Esophagus (tissue), 2 donors: ENCODE measurements around the gene SLC7A10. TPM values are rescaled to one million over a fixed set of nuclear protein-coding genes. Genes with fewer than 3 reads are reported as not detected.
A peak's percentile ranks its signal among the peaks of the same experiment; 100 is the strongest.
"Not testable (repeated sequence)": the region's sequence is repeated elsewhere in the genome, so short reads cannot be mapped to it uniquely, and the experiment has no call there.

Experiments
- H3K27ac ChIP-seq, 2 donors: one replicate each; pipeline ENCODE4 v1.5.1; 2013; ENCODE audit warnings: low read depth in 2 of 2, mild to moderate bottlenecking in 2 of 2, inconsistent platforms in 1 of 2, low read length in 1 of 2, moderate library complexity in 1 of 2
- H3K27me3 ChIP-seq, 2 donors: one replicate each; pipeline ENCODE4 v1.6.1; 2013; ENCODE audit warnings: low read length in 2 of 2, control low read depth in 1 of 2, mild to moderate bottlenecking in 1 of 2; ENCODE audit not compliant: insufficient read depth in 2 of 2, control insufficient read depth in 1 of 2
- H3K36me3 ChIP-seq, 2 donors: one replicate each; pipeline ENCODE4 v1.6.1; 2013; ENCODE audit warnings: low read length in 1 of 2; ENCODE audit not compliant: control insufficient read depth in 2 of 2, insufficient read depth in 2 of 2
- H3K4me1 ChIP-seq, 2 donors: one replicate each; pipeline ENCODE4 v1.6.1; 2013; ENCODE audit warnings: low read length in 1 of 2; ENCODE audit not compliant: control insufficient read depth in 2 of 2, insufficient read depth in 2 of 2
- H3K4me3 ChIP-seq, 2 donors: one replicate each; pipeline ENCODE4 v1.5.1; 2013; ENCODE audit warnings: low read length in 2 of 2, mild to moderate bottlenecking in 2 of 2, low read depth in 1 of 2, moderate library complexity in 1 of 2
- H3K9me3 ChIP-seq, 2 donors: one replicate each; pipeline ENCODE4 v1.6.1; 2013; ENCODE audit warnings: mild to moderate bottlenecking in 2 of 2, low read depth in 1 of 2, low read length in 1 of 2, moderate library complexity in 1 of 2; ENCODE audit not compliant: control insufficient read depth in 2 of 2, insufficient read depth in 1 of 2
- WGBS, 2 donors: extraction: QIAGEN DNeasy Blood & Tissue Kit; methylation state at CpG; one replicate each; pipeline ENCODE4 v1.1.7; 2013; 5-methylcytosine and 5-hydroxymethylcytosine counted together
- polyA plus RNA-seq, 2 donors: library from polyadenylated mRNA; stranded (reverse); fragments of 200-250 nt; gene quantifications; one replicate each; pipeline ENCODE4 v1.2.3, GENCODE V29; 2013
- donor health status: healthy with polysubstance abuse.
- donor health status: Bipolar disorder and iron deficiency.

SLC7A10 gene
- polyA plus RNA-seq, 2 donors = 0.04 TPM; not detected in 1

DNA sequence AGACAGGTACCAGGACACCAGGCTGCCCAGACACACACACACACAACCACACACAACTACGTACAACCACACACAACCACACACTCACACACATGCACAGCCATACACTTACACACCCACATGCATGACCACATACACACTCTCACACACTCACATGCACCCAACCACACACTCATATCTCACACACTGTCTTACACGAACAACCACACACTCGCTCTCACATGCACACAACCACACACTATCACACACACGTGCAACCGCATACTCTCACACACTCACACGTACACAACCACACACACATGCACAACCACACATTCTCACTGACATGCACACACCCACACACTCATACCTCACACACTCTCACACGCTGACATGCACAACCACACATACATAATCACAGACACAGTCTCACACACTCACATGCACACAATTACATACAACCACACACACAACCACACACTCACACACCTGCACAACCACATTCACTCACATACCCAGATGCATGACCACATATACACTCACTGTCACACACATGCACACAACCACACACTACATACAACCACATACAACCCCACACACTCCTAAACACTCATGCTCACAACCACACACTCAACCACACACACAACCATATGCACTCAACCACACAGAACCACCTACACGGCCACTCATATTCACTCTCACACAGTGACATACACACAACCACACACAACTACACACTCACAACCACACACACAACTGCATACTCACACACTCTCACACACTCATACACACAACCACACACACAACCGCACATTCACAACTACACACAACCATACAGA lies 7.6 kb upstream of the SLC7A10 start:
- 89 to 97% methylated on average over 9 of the region's 9 CpGs for WGBS, 2 donors
- H3K27me3 ChIP-seq = no peaks in the 10 kb centered on the region
- no peaks in the 10 kb centered on the region for H3K36me3 ChIP-seq
- H3K27ac ChIP-seq = no peak overlapping the region
- H3K4me3 ChIP-seq = no peak overlapping the region
- H3K4me1 ChIP-seq = no peaks in the 10 kb centered on the region
- peaks cover 0 to 2% of the 10 kb centered on the region in 2 donors for H3K9me3 ChIP-seq

DNA sequence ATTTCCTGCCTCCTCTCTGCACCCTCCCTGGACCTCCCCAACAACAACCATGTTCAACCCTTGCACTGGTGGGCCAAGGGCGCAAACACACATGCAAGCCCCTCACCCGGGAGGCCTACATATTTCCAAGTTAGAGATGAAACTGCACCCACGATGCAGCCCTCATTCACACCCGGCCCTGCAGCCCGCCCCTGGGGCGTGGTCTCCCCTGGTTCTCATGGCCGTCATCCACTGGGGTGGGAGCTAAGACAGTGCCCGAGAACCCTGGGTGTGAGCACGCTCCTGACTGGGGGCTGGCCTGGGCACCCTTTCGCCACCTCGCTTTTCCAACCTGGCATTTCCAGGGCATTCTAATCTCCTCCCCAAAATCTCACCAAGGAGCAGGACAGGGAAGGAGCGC lies 7.0 kb upstream of the SLC7A10 start:
- peaks cover 0 to 2% of the 10 kb centered on the region in 2 donors for H3K9me3 ChIP-seq
- no peak overlapping the region for H3K27ac ChIP-seq
- no peaks in the 10 kb centered on the region for H3K27me3 ChIP-seq
- WGBS, 2 donors = 59 to 69% methylated on average over 12 of the region's 12 CpGs
- no peaks in the 10 kb centered on the region for H3K36me3 ChIP-seq
- no peak overlapping the region for H3K4me3 ChIP-seq
- H3K4me1 ChIP-seq = no peaks in the 10 kb centered on the region

DNA sequence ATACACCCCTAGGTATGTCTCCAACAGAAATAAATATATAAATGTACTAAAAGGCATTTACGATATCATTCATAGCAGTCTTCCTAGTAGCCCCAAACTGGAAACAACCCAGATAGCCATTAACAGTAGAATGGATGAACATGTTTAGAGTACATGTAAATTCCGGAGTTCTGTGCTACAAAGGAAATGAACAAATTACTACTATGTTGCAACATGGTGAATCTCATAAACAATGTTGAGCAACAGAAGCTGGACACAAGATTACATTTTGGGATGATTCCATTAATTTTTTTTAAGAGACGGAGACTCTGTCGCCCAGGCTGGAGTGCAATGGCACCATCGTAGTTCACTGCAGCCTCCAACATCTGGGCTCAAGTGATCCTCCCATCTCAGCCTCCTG lies 5.9 kb upstream of the SLC7A10 start:
- Histone ChIP-seq H3K4me3 (no peak overlapping the region), H3K4me1 (no peaks in the 10 kb centered on the region), H3K27me3 (peaks cover 0 to 5% of the 10 kb centered on the region in 2 donors), H3K36me3 (no peaks in the 10 kb centered on the region), H3K27ac (no peak overlapping the region), H3K9me3 (peaks cover 6 to 8% of the 10 kb centered on the region in 2 donors)
- 70 to 76% methylated on average over 5 of the region's 5 CpGs for WGBS, 2 donors

DNA sequence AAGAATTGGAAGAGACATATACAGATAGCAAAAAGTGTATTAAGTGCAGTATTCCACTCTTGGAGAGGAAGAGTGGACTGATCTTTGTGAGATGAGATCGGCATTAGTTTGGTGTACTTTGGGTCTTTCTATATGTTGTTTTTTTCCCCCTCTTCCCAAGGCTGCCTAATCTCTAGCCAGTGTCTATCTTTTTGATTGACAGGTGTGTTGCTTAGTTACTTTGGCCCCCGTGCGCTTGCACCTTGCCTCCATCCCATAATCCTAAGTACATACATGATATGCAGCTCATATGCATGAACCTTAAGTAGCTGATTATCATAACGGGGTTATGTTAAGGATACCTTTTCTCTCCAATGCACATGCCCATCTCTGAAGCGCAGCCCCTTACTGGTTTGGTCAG lies 4.3 kb upstream of the SLC7A10 start:
- 74 to 83% methylated on average over 5 of the region's 5 CpGs for WGBS, 2 donors
- peaks cover 0 to 13% of the 10 kb centered on the region in 2 donors for H3K27me3 ChIP-seq
- H3K36me3 ChIP-seq = no peaks in the 10 kb centered on the region
- peaks cover 6 to 8% of the 10 kb centered on the region in 2 donors for H3K9me3 ChIP-seq
- no peak overlapping the region for H3K4me3 ChIP-seq
- H3K27ac ChIP-seq = no peak overlapping the region
- no peaks in the 10 kb centered on the region for H3K4me1 ChIP-seq

DNA sequence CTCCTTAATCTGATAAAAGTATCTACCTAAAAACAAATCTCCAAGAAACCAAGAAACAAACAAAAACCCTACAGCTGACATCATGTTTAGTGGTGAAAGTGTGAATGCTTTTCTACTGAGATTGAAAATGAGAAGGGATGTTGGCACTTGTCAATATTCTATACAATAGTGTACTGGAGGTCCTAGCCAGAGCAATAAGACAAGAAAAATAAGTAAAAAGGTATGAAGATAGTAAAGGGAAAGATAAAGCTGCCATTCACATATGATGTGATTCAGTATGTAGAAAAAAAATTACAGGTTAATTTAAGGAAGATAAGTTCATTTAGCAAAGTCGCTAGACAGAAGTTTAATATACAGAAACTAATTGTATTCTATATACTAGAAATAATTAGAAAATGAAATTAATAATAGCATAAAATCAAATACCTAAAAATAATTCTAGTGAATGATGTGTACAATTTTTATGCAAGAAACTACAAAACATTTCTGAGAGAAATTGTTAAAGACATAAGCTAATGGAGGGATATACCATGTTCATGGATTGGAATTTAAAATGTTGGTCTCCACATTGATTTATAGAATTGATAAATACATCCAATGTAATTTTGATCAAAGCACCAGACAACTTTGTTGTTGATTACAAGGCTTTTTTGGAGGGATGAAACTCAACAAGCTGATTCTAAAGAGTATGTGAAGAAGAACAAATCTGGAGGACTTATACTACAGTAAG lies 2.4 kb upstream of the SLC7A10 start:
- Histone ChIP-seq H3K9me3 (peaks cover 6 to 8% of the 10 kb centered on the region in 2 donors), H3K27ac (no peak overlapping the region), H3K4me3 (no peak overlapping the region), H3K36me3 (no peaks in the 10 kb centered on the region), H3K27me3 (peaks cover 0 to 13% of the 10 kb centered on the region in 2 donors), H3K4me1 (no peaks in the 10 kb centered on the region)
- 88 to 98% methylated on average over 1 of the region's 1 CpG for WGBS, 2 donors

DNA sequence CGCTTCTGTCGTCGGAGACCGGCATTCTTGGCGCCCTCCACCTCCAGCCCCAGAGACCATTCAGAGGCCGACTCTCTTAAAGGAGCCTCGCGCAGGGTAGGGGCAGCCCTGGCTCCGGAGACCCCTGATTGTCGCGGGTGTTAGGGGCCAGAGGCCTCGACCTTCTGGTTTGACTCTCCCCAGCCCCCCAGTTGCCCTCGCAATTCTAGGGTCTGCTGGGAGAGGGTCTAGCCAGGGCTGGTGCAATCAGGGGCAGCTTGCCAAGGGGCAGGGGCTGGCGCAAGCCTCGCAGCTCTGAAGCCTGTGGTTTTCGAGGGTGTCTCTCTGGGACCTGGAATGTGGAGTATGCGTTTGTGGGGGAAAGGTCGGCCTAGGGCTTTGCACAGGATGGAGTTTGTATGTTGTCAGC lies 1.6 kb upstream of the SLC7A10 start:
- Histone ChIP-seq H3K9me3 (peaks cover 6 to 8% of the 10 kb centered on the region in 2 donors), H3K27ac (no peak overlapping the region), H3K4me3 (no peak overlapping the region), H3K36me3 (no peaks in the 10 kb centered on the region), H3K4me1 (no peaks in the 10 kb centered on the region), H3K27me3 (peaks cover 0 to 13% of the 10 kb centered on the region in 2 donors)
- WGBS, 2 donors = 33 to 34% methylated on average over 18 of the region's 18 CpGs

DNA sequence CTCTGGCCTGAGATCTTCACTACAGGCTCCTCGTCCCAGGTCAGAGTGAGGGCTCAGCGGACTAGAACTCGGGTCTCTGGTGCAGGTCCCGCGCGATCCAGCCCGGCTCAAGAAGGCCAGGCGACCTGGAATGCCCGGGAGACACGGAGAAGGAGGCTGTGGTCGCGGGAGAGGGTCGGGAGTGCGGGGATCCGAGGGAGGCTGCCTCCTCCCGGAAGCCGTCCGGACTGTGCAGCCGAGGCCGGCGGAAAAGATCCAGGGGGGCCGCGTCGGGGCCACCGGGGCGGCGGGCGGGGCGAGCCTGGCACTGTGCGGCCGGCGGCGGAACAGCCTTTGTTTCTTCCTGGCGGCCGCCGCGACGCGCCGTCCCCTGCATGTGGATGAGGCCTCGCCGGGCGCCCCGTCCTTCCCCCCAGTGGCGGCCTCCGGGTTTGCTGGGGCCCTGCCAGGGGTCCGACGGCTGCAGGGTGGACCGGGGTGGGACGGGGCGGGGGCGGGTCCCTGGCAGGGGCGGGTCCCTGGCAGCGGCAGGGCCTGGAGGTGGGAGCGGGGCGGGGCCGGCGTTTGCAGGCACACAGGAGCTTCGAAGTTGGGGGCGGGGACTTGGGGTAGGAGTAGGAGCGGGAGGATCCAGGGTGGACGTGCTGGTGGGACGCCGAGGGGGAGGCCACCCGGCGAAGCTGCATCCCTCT lies 1.0 kb upstream of the SLC7A10 start:
- Histone ChIP-seq H3K36me3 (no peaks in the 10 kb centered on the region), H3K4me3 (peak overlapping the region; percentile 13 to 45), H3K27me3 (peaks cover 0 to 13% of the 10 kb centered on the region in 2 donors), H3K4me1 (no peaks in the 10 kb centered on the region), H3K27ac (no peak overlapping the region), H3K9me3 (peaks cover 6 to 8% of the 10 kb centered on the region in 2 donors)
- 4 to 5% methylated on average over 30 to 66 of the region's 66 CpGs for WGBS, 2 donors

DNA sequence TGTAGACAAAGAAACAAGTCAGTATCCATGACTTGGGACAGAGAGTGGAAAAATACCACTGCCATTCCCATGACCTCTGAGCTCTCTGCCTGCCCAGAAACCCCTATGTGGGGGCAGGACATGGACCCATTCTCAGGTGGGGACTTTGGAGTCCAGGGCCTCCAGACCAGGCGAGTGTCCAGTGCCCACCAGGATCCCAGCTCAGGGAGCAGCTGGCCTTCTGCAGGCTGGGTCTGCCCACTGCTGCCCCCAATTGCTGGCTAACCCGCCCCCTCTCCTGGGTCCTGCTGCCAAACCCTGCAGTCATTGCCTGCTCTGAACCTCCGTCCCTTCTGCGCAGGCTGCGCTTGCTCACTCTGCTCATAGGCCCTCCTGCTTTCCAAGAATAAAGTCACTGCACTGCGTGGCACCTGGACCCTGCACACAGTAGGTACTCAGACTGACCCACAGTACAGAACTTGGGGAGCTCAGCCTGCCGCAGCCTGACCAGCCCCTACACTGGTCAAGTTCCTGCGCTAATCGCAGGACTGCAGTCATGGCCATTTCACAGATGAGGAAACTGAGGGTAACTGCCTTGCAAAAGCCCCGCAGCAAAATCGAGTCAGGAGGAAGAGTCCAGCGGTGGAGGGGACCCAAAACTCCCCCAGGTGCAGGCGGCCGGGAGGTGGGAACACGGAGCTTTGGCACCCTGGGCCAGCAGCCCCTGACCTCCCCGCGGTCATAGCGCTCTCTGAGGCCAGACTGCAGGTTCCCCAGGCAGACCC lies 774 bp downstream of the SLC7A10 start:
- WGBS, 2 donors = 60 to 69% methylated on average over 17 to 18 of the region's 18 CpGs
- Histone ChIP-seq H3K4me1 (no peaks in the 10 kb centered on the region), H3K36me3 (no peaks in the 10 kb centered on the region), H3K27ac (no peak overlapping the region), H3K4me3 (no peak overlapping the region), H3K27me3 (peaks cover 0 to 13% of the 10 kb centered on the region in 2 donors), H3K9me3 (peaks cover 6 to 8% of the 10 kb centered on the region in 2 donors)

DNA sequence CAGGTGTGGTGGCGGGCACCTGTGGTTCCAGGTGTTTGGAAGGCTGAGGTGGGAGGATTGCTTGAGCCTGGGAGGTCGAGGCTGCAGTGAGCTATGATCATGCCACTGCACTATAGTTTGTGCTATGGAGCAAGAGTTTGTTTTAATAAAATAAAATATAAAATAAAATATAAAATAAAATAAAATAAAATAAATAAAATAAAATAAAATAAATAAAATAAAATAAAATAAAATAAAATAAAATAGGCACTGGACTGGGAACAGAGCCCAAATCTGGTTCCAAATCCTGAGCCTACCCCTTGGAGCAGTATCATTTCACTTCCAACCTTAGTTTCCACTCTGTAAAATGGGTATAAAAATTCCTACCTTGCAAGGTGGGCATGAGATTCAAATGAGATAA lies 3.4 kb downstream of the SLC7A10 start:
- H3K27ac ChIP-seq, H3K9me3 ChIP-seq, H3K4me1 ChIP-seq, H3K4me3 ChIP-seq, H3K36me3 ChIP-seq: not testable (repeated sequence)
- H3K27me3 ChIP-seq = peaks cover 0 to 12% of the 10 kb centered on the region in 2 donors
- 83 to 88% methylated on average over 2 of the region's 2 CpGs for WGBS, 2 donors
